22Rv1 (cell line): ENCODE data around the gene DCC.

ENCODE experiments used
- CTCF ChIP-seq: fragments of 450-650 bp; IDR thresholded peaks from 2 replicates; pipeline ENCODE4 v1.5.1; 2017; ENCODE audit warnings: mild to moderate bottlenecking
- ZFX ChIP-seq: fragments of 450-650 bp; IDR thresholded peaks from 2 replicates; pipeline ENCODE4 v1.6.1; 2017; ENCODE audit warnings: antibody characterized with exemption, borderline replicate concordance

GRCh38 chr18:53169346-53169745 lies 829.3 kb downstream of the DCC start:
- no peak for TF ChIP-seq CTCF
- TF ChIP-seq ZFX: no peak
